ENCODE results near the gene EFNA5.

DNA sequence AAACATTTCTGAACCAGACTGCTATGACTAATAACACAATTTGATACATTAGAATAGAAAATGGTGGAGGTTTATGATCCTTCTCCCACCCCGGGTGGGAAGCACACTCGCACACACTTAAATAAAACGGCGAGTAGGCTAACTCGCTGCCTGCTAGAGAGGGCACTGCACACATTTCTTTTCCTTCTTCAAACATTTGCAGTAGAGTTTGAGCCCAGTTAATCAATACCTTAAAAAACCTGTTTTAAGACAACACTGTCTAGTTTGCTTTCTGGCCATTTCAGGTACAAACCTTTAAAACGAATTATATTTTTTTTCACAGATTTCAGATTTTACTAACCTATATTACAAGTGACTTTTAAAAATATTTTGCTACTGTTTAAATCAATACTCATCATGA, 63.5 kb downstream of the EFNA5 start:
- TF ChIP-seq, protein P1, sequence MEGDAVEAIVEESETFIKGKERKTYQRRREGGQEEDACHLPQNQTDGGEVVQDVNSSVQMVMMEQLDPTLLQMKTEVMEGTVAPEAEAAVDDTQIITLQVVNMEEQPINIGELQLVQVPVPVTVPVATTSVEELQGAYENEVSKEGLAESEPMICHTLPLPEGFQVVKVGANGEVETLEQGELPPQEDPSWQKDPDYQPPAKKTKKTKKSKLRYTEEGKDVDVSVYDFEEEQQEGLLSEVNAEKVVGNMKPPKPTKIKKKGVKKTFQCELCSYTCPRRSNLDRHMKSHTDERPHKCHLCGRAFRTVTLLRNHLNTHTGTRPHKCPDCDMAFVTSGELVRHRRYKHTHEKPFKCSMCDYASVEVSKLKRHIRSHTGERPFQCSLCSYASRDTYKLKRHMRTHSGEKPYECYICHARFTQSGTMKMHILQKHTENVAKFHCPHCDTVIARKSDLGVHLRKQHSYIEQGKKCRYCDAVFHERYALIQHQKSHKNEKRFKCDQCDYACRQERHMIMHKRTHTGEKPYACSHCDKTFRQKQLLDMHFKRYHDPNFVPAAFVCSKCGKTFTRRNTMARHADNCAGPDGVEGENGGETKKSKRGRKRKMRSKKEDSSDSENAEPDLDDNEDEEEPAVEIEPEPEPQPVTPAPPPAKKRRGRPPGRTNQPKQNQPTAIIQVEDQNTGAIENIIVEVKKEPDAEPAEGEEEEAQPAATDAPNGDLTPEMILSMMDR (IDR thresholded peaks at IDR 0.05; ENCODE audit: low read length): no peak
- TF ChIP-seq EZH2 (IDR thresholded peaks at IDR 0.05; ENCODE audit: borderline replicate concordance, low read length): no peak

Measured in OCI-LY1 (cell line).